HG03460 (cell line): ENCODE measurements around the gene FNDC1.

Experiments used
- ATAC-seq: cut with Tn5 transposase; IDR thresholded peaks from one replicate; pipeline ENCODE4 v1.9.1; 2021; ENCODE audit not compliant: unreplicated experiment

Gene FNDC1

GRCh38 chr6:159157431-159157830, 11.8 kb upstream of the FNDC1 start:
- no peak for ATAC-seq

DNA sequence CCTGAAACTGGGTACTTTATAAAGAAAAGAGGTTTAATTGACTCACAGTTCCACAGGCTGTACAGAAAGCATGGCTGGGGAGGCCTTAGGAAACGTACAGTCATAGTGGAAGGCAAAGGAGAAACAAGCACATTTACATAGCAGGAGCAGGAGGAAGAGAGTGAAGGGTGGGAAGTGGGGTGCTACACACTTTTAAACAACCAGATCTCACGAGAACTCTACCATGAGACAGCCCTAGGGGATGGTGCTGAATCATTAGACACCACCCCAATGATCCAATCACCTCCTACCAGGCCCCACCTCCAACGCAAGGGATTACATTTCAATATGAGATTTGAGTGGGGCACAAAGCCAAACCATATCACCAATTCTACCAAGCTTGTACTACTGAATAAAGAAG, 7.4 kb upstream of the FNDC1 start:
- no peak for ATAC-seq

GRCh38 chr6:159163901-159164370, 5.3 kb upstream of the FNDC1 start:
- ATAC-seq, result no peak

DNA sequence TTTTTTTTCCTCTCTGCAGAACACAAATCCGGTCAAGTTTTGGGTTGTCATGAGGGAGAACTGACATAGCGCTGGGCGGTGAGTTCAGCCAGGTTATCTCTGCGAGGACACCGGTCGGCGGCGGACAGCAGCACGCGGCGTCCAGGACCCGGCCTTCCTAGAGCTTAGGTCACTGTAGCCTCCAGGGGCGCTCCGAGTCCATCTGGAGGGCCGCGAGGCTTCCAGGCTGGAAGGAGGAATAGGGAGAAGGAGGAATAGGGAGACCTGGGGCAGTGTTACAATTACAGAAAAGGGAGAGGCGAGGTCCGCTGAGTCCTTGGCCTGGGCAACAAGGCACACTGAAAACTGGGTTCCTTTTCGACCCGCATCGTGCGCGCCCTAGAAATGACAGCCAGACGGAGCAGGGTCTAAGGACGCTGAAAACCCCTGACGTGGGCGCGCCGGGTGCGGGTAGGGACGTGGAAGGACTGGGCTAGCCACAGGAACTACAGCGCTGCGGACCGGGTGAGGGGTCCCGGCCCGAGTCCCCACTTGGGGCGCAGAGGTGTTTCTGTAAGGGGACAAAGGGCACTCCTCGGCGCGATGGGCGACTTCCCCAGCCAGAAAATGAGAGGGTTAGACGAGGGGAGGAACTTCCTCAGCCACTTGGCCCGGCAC, 536 bp upstream of the FNDC1 start:
- peak; percentile 12 for ATAC-seq

DNA sequence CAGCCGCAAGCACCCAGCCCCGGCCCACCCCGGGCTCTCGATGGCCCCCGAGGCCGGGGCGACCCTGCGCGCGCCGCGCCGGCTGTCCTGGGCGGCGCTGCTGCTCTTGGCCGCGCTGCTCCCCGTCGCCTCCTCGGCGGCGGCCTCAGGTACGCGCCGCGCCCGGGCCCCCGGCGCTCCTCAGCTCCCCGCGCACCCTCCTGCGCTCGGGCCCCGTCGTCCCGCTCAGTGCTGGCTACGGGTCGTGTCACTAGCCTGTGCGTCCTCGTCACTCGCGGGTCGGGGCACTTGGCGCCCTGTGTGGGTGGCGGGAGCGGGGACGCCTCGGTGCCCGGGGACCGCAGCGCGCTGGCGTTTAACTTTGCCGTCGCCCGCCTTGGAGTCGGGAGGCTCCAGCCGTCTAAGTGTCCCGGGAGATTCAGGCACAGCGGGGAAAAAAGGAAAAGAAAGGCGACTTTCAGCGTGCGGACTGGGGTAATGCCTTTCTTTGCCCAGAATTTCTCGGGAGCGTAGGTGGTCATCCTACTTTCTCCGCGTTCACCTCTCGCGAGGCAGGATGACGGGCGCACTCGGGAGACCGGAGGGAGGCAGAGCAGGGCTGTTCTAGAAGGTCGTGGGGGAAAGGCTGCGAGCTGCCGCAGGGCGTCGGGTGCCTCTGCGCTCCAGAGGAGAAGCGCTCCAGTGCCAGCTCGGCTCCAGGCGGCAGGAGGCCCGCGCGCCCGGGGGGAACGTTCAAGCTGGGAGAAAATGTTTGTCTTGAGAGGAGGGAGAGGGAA, 545 bp downstream of the FNDC1 start:
- ATAC-seq, result no peak

DNA sequence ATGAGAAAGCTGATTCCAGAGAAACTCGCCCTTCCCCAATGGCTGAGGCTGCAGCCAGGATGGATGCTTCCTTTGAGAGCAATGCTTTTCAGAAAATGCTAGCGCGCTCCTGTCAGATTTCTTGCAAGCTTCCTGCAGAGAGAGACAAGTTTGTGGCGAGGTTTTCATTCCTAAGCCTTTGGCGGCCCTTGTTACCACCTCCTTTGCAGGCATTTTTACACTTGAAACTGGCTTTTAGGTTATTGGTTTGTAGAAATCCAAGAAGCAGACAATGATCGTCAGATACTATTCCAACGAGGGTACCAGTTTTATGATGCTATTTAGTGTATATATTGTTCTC, 1.1 kb downstream of the FNDC1 start:
- ATAC-seq, result no peak

DNA sequence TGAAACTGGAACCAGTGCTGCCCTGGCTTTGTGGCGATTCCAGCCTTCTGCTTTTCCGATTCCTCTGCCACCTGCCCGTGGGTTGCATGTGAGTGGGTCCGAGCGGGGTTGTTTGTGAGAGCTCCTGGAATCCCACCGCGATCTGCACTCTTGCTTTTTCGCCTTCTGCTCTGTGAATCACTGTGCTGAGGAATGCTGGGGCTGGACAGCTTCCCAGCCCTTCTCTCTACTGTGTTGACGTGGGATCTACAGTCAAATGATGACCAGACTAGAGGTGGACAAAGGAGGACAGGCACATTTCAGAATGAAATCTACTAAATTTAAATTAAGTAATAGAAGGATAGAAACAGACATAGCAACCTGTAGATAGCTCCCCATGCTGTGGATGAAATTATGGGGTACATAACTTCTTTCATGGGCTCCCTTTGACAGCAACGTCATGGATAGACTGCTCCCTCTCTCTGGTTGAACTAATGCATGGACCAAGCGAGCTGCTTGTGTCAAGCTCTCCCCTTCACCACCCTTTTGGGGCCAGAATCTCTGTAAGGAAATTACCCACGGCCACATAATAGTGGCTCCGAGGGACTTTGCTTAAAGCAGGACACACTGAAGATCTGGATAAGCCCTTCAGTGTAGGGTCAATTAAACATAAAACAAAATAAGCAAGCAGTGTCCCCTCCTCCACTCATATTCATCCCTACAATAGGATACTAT, 2.0 kb downstream of the FNDC1 start:
- ATAC-seq, result no peak

DNA sequence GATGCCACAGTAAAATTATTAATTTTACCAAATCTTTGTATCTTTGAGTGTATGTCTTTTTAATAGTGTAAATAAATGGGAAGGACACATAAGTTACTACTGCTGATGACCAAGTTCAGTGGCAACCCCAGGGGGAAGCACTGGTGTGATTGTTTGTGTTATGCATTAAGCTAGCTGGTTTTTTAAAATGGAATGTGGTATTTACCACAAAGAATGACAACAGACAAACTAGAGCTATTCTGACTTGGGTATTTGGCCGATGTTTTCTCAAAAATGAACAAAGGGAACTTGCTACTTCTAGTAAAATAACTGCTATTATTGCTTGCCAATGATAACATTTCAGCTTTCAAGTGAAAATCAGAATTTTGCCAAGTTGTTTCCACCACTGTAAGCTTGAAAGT, 2.9 kb downstream of the FNDC1 start:
- ATAC-seq, result no peak

DNA sequence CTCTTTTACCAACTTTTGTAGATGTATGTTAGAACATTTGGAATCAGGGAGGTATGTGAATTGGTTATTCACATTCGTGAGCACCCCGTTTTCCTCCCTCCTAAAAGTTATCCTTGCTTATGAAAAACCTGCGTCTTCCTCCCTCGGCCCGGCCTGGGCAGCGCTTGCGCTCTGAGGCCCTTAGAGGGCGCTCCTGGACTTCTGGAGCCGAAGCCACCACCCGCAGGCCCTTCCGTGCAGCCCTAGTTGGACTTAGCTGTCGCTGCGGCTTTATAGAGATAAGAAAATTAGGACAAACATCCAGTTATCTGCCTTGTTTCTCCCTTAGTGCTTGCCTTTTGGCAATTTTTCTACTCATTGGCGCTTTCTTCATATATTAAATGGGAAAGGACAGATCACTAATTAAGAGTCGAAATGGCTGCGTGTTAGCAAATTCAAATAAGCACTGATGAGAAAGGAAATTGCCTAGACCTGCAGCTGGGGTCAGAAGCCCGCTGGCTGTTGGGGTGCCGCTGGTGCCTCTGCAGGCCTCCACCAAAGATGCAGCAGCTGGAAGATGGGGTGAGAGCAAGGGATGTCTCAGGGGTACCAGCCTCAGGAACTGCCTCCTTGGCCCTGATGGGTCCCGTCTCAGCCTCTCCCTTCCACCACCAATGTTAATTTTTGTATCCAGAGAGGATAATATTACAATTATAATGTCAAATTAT, 5.2 kb downstream of the FNDC1 start:
- ATAC-seq, result peak; percentile 72

- ATAC-seq, result no peak
Observed at GRCh38 chr6:159176913-159177312, 7.7 kb downstream of the FNDC1 start.

DNA sequence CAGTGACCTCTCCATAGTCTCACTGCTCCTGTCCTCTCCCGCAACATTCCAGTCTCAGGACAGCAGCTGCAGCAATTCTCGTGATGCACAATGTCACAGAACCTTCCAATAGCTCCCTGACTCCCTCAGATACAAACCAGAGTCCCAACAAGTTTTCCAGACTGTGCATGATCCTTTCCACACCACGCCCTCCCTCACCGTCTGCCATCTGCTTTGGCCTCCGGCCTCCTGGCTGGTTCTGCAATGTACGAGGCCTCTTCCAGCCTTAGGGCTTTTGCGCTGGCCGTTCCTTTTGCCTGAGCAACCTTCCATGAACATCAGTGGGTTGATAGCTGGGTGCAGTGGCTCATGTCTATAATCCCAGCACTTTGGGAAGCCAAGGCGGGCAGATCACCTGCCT, 9.6 kb downstream of the FNDC1 start:
- no peak for ATAC-seq

- no peak for ATAC-seq
Observed at GRCh38 chr6:159180001-159180400, 10.8 kb downstream of the FNDC1 start.

DNA sequence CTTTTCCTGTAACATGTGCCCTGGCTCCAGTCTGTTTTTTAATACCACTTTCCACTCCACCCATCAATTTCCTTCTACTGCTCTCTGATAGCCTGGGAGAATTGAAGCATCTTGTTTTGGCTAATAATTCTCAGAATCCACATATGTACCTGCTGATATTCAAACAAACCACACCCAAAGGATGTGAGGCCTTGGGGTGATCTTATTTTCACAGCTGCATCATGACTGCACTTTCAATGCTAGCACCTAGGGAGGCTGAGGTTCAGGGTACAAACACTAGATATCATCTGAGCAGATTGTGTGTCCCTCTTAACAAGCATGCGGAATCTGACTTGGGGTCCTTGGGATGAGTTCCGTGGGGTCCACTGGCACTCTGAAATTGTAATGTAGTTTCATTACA, 12.7 kb downstream of the FNDC1 start:
- ATAC-seq, result no peak

DNA sequence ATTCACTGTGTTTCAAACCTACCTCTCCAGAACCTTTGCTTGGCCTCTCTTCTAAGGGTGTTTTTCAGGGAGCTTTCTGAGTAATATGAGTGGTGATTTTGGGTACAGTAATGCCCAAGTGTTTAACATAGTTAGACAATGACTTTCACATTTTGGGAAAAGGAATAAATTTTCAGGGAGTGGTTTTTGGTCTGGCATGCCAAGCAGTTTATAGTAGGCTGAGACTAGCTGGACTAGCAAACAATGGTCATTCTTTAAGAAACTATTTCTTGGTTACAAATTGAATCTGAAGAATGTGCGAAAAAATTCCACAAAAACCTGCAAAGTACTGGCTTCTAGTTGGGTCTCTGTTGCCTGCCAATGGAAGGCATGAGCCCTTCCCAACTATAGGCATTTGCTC, 15.4 kb downstream of the FNDC1 start:
- ATAC-seq, result no peak

GRCh38 chr6:159190460-159190859, 21.3 kb downstream of the FNDC1 start:
- ATAC-seq, result no peak

GRCh38 chr6:159193923-159194322, 24.7 kb downstream of the FNDC1 start:
- no peak for ATAC-seq

GRCh38 chr6:159194421-159194820, 25.2 kb downstream of the FNDC1 start:
- ATAC-seq, result no peak

GRCh38 chr6:159196430-159196975, 27.3 kb downstream of the FNDC1 start:
- ATAC-seq, result no peak

GRCh38 chr6:159197251-159197650, 28.1 kb downstream of the FNDC1 start:
- no peak for ATAC-seq

DNA sequence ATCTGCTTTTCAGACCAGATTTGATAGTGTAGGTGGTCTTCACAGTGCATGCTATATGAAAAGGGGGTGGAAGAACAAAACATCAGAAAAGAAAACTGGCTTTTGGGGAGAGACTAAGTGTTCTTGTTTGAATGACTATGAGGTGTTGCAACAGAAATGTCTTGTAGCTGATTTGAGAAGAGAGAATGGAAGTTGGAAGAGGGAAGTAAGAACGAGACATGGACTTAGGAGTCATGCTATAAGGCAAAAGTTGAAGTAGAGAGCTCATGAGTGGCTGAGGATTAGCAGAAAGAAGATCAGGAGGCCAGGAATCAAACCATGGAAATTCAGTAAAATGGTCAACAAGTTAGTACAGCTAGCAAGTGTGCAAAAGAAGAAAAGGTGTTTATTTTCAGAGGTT, 32.1 kb downstream of the FNDC1 start:
- ATAC-seq, result no peak

GRCh38 chr6:159203304-159204005, 34.3 kb downstream of the FNDC1 start:
- ATAC-seq, result no peak
